BJ (cell line): Measurements from ENCODE around the gene PRR19. TPM values are rescaled to one million over a fixed set of nuclear protein-coding genes. Genes with fewer than 3 reads are reported as not detected.

ENCODE experiments used
- CTCF ChIA-PET: fragments of 350-600 bp; formaldehyde crosslinking; extraction: SDS; loops from one replicate; lab custom pipeline; 2021; ENCODE audit warnings: antibody characterized with exemption, inconsistent platforms; lab: Yijun Ruan, JAX
- POLR2A ChIA-PET: fragments of 300-600 bp; sonication (Branson Sonifier 250); formaldehyde crosslinking; extraction: SDS; loops from one replicate; lab custom pipeline; 2021; ENCODE audit warnings: antibody characterized with exemption; lab: Charles Lee
- DNase-seq: peaks from one replicate; pipeline ENCODE4 v3.0.0-alpha.2; 2011; ENCODE audit warnings: low read depth
- H3K27me3 ChIP-seq: 2 replicates; pipeline ENCODE4 v1.6.0; 2011; ENCODE audit warnings: low read length; ENCODE audit not compliant: control insufficient read depth, insufficient read depth
- H3K36me3 ChIP-seq: 2 replicates; pipeline ENCODE4 v1.5.1; 2011; ENCODE audit warnings: low read length; ENCODE audit not compliant: control insufficient read depth, insufficient read depth
- H3K4me3 ChIP-seq: 2 replicates; pipeline ENCODE4 v1.5.1; 2011; ENCODE audit warnings: low read depth, mild to moderate bottlenecking, control low read depth, low read length
- polyA plus RNA-seq: library from polyadenylated mRNA; depleted of rRNA; stranded (reverse); fragments of >200 nt; gene quantifications from 2 replicates; pipeline ENCODE4 v1.2.3, GENCODE V29; 2011
- TF ChIP-seq, protein P1 (sequence below): IDR thresholded peaks from 2 replicates; pipeline ENCODE4 v1.5.1; 2011; ENCODE audit warnings: low read depth, mild to moderate bottlenecking, control low read depth, inconsistent platforms, low read length, moderate library complexity; ENCODE audit not compliant: insufficient read depth

PRR19 gene
- polyA plus RNA-seq, 1 experiment = 0.93 TPM

DNA sequence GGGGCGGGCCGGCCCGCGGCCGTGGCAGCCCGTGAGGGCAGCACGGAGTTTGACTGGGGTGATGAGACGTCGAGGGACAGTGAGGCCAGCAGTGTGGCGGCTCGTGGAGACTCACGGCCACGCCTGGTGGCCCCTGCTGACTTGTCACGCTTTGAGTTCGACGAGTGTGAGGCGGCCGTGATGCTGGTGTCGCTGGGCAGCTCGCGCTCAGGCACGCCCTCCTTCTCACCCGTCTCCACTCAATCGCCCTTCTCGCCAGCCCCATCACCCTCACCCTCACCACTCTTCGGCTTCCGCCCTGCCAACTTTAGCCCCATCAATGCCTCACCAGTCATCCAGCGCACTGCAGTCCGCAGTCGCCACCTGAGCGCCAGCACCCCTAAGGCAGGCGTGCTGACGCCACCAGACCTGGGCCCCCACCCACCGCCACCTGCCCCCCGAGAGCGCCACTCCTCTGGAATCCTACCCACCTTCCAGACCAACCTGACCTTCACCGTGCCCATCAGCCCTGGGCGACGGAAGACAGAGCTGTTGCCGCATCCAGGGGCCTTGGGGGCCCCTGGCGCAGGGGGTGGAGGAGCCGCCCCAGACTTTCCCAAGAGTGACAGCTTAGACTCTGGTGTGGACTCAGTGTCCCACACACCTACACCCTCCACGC is 28.4 kb upstream of the PRR19 start:
- H3K4me3 ChIP-seq = no peak overlapping the region
- no peak for DNase-seq
- peaks cover 22% of the 10 kb centered on the region for H3K36me3 ChIP-seq
- TF ChIP-seq, protein P1, sequence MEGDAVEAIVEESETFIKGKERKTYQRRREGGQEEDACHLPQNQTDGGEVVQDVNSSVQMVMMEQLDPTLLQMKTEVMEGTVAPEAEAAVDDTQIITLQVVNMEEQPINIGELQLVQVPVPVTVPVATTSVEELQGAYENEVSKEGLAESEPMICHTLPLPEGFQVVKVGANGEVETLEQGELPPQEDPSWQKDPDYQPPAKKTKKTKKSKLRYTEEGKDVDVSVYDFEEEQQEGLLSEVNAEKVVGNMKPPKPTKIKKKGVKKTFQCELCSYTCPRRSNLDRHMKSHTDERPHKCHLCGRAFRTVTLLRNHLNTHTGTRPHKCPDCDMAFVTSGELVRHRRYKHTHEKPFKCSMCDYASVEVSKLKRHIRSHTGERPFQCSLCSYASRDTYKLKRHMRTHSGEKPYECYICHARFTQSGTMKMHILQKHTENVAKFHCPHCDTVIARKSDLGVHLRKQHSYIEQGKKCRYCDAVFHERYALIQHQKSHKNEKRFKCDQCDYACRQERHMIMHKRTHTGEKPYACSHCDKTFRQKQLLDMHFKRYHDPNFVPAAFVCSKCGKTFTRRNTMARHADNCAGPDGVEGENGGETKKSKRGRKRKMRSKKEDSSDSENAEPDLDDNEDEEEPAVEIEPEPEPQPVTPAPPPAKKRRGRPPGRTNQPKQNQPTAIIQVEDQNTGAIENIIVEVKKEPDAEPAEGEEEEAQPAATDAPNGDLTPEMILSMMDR = no peak
- POLR2A ChIA-PET = no interaction called here
- CTCF ChIA-PET = no interaction called here
- no peaks in the 10 kb centered on the region for H3K27me3 ChIP-seq

DNA sequence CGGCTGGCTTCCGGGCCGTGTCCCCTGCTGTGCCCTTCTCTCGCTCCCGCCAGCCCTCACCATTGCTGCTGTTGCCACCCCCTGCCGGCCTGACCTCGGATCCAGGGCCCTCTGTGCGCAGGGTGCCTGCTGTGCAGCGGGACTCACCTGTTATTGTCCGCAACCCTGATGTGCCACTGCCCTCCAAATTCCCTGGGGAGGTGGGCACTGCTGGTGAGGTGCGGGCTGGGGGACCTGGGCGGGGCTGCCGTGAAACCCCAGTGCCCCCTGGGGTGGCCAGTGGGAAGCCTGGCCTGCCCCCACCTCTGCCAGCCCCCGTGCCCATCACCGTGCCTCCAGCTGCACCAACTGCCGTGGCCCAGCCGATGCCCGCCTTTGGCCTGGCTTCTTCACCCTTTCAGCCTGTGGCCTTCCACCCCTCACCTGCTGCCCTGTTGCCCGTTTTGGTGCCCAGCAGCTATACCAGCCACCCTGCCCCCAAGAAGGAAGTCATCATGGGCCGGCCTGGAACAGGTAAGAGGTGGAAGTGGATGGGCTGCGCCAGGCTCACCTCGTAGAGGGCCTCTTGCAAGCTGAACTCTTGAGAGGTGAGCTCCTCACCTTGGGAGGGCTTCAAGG is 27.8 kb upstream of the PRR19 start:
- Histone ChIP-seq H3K4me3 (no peak overlapping the region), H3K36me3 (peaks cover 22% of the 10 kb centered on the region), H3K27me3 (no peaks in the 10 kb centered on the region)
- ChIA-PET CTCF (interaction anchor here (0.9 to 1.6 kb wide), 3 partner anchors 11 to 198 kb away, joined by 3 to 6 read pairs (median 3); partner anchors contain the start of gene ZNF574), POLR2A (no interaction called here)
- TF ChIP-seq, protein P1 = no peak
- no peak for DNase-seq

GRCh38 chr19:42275103-42275502 is 26.8 kb upstream of the PRR19 start:
- Histone ChIP-seq H3K4me3 (no peak overlapping the region), H3K36me3 (peaks cover 22% of the 10 kb centered on the region), H3K27me3 (no peaks in the 10 kb centered on the region)
- no peak for DNase-seq
- ChIA-PET POLR2A (no interaction called here), CTCF (interaction anchor here (0.9 to 1.6 kb wide), 3 partner anchors 12 to 199 kb away, joined by 3 to 6 read pairs (median 3); partner anchors contain the start of gene ZNF574)
- TF ChIP-seq, protein P1 = no peak

DNA sequence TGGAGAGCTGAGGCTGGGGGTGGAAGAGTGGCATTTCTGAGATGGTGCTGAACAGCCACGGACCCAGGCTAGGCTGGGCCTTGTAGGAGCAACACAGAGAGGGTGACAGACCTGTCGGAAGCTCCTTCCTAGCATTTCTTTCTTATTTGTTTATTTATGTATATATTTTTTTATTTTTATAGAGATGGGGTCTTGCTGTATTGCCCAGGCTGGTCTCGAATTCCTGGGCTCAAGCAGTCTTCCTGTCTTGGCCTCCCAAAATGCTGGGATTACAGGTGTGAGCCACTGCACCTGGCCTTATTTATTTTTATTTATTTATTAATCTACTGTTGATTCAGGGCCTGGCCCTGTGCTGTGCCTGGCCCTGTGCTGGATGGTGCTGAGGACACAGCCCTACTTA is 26.4 kb upstream of the PRR19 start:
- no peak overlapping the region for H3K4me3 ChIP-seq
- CTCF ChIA-PET = interaction anchor here (1.6 kb wide), 1 partner anchor 30 kb away, joined by 6 read pairs; no protein-coding TSS in a partner anchor
- TF ChIP-seq, protein P1 = no peak
- POLR2A ChIA-PET = no interaction called here
- no peak for DNase-seq
- no peaks in the 10 kb centered on the region for H3K27me3 ChIP-seq
- peaks cover 22% of the 10 kb centered on the region for H3K36me3 ChIP-seq

- no peak overlapping the region for H3K4me3 ChIP-seq
- TF ChIP-seq, protein P1 = no peak
- H3K27me3 ChIP-seq = no peaks in the 10 kb centered on the region
- no peak for DNase-seq
- POLR2A ChIA-PET = no interaction called here
- peaks cover 22% of the 10 kb centered on the region for H3K36me3 ChIP-seq
- CTCF ChIA-PET = interaction anchor here (7.4 kb wide), 1 partner anchor 31 kb away, joined by 135 read pairs; the partner anchor contains the start of gene GSK3A
Measured at GRCh38 chr19:42276284-42276683, 25.6 kb upstream of the PRR19 start.
